ENCODE results near the gene CCDC50.
A peak's percentile ranks its signal among the peaks of the same experiment; 100 is the strongest.

CCDC50 gene

DNA sequence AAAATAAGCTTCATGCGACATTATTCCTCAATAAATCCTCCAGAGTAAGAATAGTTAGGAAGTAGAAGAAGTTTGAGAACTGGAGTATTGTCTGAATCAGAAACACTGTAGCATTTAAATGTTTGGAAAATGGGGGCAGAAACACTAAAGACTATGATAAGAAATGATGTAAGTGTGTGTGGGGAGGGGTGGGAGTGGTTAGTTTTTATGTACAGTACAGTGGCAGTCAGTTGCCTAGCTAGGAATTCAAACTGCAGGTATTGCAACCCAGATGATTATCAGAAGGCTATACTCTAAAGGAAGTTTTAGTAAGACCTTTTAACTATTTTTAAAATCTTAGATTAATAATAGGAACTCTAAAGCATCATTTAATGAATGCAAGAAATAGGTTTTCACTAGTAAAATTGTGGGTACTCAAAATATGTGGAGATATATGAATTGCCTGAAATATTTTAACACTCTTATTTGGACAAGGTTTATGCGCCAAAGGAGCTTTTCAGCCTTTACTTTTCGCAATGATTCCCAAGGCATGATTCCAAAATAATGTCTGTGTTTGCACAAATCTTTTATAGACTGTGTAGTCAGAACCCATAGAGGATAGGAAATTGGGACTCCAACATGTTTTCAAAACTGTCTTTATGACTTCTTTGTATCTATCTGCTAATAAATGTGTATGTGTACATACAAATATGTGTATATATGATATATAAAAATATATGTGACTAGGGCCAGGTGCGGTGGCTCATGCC, 8.0 kb upstream of the CCDC50 start:
- DNase-seq, result no peak

DNA sequence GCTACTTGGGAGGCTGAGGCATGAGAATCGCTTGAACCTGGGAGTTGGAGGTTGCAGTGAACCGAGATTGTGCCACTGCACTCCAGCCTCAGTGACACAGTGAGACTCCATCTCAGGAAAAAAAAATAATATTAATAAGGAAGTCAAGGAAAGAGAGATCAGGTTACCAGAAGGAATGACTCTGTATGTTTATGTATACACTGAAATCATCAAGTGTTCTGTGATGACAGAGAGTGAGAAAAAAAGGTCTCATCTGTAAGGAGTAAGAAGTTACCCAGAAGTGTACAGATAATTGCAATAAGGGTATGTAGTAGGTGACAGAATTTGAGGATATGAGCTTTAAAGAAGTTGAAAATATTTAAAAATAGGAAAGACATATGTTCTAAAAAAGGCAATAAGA, 4.3 kb upstream of the CCDC50 start:
- no peak for DNase-seq

DNA sequence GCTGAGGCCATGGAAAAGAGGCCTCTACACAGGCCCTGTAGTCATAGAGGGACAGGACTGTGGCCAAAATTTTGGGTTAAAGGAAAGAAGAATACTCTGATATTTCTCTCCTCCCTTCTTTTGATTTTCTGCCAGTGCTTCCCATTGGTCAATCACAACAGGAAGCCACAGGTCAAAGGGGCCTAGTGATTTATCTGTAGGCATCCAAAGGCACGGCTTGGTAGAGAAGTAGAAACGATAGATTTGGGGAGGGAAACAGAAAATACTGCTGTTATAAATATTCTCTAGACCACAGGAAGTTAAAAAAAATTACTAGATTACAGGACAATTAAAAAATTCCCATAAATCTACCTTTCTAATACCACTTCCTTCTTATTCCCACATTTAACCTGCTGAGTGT, 1.7 kb upstream of the CCDC50 start:
- DNase-seq, result no peak

DNA sequence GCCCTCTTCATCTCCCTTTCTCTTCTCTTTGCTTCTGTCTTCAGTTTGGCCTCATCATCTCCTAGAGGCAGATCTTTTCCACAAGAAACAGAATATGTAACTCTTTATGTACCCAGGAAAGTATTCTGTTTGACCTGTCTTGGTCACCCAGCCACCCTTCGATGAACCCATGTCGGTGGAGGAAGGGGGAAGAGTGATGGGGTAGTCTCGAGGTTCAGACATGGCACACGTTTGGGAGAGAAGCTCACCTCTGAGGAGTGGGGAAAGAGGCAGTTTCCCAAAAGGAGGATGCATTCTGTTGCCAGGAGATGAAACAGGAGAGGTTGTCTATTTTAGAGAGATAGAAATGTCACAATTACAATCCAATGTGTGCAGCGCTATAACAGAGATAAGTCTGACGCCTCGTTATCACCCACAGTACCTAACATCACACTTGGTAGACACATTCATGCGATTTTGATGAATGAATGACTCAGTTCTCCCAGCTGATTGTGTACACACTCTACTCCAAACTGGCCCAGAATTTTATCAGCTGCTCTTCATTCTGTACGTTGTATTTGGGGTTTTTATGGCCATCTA, 722 bp upstream of the CCDC50 start:
- no peak for DNase-seq

DNA sequence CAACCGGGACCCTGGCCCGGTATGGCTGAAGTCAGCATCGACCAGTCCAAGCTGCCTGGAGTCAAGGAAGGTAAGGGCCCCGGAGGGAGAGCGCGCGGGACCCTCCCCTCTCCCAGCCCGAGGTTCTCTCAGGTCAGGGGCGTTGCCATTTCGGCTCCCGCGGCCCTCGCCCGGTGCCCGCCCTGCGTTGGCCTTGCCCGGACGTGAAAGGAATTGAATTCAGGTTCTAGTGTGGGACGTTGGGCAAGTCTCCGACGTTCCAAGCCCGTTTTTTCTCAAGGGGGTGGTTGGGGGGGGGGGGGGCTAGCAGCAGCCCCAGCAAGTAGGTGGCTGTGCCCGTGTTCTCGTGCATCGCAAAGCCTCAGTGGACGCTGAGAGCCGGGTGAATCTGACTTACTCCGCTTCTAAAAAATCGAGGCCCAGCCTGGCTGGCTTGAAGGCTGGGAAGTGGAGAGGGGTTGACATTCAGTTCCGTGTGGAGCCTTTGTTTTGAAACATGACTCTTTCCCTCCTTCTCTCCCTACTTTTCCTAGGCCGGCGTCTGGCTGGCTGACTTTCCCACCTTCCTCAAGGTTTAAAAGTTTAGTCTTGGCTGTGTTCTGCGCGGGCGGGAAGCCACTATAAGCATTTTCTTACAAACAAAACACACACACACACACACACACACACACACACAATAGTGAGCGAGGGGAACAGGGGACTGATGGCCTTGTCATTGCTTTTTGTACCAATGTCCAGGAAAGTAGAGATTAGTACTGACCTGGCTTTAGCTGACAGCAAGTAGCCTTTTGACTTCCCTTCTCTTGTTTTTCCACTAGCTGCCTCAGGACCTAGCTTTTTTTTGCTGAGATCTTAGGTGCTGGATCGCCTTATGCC, 698 bp downstream of the CCDC50 start, which contains the start of gene UTS2B:
TSS of gene UTS2B (minus strand) at position 873 of the 876 bp plus-strand sequence. CDS start 48,337 bp downstream, outside the sequence.
- peak; percentile 70 for DNase-seq

DNA sequence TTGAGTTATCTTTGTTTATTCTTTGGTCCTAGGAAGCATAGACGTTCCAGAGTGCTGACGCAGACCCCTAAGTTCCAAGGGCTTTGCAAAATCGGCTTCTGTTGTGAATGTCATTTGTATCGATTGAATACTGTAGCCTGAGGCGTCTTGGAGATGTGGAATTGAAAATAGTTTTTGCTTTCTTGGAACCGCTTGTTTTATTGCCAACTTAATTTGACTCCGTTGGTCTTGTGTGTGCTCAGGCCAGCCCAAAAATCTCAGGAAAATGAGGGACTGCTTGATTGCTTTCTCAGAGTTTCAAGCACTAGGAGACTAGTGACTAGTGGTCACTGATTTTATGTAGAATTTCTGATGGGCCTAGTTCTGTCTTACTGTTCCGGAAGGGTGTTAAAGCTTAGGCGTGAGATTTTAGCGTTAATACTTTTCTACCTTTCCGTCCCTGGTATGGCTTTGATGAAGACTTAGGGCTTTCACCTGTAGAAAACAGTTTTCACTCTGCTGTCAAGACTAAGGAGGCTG, 1.4 kb downstream of the CCDC50 start:
- DNase-seq, result no peak

DNA sequence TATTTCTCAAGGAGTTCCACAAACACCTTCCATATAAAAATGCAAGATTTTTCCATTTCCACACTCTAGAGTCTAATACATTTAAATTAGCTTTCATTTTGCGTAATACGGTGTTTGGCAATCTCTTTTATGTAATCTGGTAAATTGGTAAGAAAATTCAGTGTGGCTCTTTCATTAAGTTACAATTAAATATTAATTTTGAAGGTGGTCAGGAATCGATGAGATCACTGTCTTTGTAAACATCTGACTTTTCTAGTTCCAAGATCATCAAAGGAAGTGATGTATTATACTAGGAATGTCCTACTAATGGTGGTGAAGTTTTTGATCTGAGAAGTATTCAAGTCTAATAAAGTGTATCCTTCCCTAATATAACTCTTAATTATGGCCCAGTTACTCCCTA, 2.2 kb downstream of the CCDC50 start:
- DNase-seq, result no peak

DNA sequence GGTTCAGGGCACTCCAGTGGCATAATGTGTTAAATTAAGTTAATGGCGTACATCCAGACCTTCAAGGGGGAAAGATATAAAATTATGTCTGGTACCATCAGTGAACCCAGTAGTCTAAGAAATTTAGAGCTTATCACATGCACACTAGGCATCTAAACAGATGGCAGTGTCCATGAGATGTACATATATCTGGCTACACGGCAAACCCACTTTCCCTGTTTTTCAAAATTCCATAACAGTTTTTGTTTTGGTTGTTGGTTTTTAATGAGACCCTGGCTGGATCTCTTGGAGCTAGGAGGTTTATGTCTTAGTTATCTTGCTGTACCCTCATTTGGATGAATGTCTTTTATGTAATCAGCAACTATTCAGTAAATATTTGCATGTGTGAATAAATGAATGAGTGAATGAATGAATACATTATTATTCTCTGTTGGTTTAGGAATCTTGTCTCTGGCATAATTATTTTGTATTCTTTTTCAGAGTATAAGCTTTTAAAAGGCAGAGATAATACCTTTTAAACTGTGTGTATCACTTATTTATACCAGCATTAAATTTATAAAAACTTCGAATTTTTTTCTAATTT, 4.2 kb downstream of the CCDC50 start:
- no peak for DNase-seq

DNA sequence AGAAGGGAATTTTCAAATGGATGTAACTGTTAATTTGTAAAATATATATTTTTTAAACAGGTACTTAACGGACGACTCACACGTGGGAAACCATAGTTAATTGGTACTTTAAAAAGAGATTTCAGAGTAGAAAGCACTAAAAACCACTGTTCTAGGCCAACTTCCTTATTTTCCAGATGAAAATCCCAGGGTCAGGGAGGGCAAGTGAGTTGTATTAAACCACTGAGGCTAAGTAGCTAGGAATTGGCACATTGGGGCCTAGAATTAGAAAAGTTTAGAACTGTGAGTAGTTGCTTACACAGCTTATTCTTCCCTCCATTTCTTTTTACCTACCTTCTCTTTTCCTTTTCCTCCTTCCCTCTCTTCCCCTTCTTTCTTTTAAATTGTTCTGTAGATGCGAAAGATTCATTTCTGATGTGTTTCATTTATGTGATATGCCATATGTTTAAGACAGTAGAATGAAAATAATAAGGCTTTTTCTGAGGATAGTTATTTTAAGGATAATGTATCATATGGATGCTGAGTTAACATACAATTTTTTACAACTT, 5.2 kb downstream of the CCDC50 start:
- no peak for DNase-seq

DNA sequence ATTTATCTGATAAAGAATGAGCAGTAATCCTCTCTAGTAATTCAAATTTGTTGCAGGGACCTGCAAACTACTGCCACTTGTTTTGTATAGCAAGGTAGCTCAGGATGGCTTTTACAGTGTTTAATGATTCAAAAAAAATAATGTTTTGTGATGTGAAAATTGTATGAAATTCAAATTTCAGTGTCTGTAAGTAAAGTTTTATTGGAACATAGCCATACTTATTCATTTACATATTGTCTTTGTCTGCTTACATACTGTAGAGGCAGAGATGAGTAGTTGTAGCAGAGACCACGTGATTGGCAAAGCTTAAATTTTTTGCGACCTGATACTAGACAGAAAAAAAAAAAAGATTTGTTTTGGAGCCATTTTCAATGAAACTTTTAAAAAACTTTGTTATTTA, 7.6 kb downstream of the CCDC50 start:
- no peak for DNase-seq

DNA sequence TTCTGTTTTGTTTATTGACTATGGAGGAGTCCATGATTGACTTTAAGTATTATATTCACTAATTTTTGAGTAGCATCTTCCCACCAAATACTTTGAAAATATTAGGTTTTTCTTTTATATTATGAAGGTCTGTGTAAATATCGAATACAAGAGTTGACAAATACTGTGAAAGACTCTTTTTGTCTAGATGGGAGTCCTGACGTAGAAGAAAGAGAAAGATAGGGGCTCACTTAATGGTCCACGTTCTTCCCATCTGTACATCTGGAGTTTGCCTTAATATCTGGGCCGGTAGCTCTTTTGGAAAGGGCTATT, 8.9 kb downstream of the CCDC50 start:
- DNase-seq, result no peak

DNA sequence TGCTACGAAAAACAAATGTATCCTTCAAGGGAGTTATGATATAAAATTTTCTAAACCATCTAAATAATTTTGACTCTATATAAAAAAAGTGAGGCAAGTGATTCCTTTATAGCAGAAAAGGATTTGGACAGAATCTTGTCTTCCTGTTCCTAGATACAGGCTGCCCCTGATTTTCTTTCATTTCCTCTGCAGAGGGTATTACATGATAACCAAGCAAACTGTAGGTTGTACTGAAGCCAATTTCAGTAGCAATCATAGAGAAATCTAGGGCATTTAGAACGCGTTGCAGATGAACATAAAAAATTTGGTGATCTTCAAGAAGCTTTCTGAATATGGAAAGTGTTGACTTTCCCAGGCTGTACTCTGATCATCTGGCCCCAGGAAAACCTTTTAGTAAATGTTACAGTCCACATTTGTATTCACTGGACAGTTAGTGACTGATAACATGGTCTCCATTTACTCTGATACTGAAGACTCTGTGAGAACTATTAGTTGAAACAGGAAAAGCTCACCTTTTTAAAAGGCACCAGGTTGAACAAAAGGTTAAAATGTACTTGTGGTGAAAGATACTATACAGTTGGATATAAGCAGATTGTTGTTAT, 10.2 kb downstream of the CCDC50 start:
- no peak for DNase-seq

DNA sequence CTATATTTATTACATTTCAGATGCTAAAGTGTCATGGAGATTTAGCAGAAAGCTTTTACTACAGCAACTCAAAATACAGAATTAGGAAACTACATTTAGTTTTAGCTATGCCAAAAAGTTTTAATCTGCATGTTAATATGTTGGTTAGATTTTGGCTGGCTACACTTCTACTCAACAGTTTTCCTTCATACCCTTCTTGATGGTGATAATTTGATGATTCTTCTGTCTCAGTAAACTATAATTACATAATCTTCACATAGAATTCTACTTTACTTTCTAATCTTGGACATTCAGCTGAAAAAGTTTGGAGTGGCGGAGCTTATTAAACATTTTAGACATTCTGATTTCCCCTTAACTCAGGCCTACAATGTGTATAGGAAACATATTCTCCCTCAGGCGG, 11.2 kb downstream of the CCDC50 start:
- no peak for DNase-seq

DNA sequence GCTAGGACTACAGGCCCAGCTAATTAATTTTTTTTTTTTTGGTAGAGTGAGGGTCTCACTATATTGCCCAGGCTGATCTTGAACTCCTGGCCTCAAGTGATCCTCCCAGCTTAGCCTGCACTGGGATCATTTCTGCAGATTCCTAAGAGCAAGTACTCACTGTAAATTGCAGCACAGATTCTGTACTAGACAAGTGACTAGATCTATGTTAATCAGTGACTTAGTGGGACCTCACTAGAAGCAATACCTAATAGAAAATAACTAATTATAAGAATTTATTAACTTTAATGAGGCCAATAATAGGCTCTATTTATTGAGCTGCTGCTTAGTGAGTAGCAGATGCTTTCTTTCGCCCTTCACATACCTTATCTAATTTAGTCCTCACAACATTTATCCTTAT, 11.8 kb downstream of the CCDC50 start:
- DNase-seq, result no peak

DNA sequence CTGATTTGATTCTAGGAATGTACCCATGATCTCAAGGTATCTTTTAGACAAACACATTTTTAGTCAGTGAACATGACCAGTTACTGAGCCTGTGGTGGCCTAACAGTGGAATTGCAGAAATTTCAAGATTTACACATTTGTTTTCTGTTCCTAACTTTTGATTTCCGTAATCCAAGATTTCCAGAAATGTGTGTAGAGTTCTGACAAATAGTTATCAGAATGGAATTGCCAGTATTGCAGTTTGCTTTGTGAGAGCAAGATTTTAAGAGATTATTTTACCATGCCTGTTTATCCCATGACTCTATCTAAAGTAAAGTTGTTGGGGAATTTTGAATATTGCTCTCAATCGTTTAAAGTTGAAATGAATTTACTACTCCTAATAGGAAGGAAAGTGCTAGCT, 12.8 kb downstream of the CCDC50 start:
- no peak for DNase-seq

DNA sequence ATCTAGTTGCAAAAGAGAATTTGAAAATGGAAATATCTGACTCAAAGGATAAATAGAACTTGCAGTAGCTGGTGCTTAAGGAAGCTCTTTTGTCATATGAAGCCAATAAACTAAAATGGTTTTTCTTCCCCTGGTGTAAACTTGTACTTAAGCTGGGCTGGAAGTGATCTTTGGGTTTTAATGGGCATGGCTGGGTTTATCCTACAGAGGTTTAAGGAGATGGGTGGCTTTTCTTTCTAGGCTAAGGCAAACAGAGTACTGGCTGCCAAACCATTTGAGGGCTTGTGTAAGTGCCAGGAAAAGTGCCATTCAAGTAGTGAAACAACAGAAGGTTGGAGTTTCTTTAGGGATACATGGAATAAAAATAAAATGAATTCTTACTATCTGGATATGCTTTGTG, 13.2 kb downstream of the CCDC50 start:
- DNase-seq, result no peak

DNA sequence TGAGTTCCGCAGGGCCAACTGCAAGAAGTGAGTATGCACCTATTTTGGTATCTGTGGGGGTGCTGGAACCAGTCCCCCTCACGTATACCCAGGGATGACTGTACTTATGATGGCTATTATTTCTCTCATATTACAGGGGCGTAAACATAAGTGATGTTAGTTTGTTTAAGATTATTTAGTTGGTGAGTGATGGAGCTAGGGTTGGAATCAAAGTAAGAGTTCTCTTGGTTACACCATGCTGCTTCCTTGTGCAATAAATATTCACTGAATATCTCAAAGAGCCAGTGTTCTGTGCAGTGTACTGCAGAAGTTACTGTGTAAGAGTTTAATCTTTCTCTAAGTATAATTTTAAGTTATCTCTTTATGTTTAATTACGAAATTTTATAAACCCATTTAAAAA, 13.9 kb downstream of the CCDC50 start:
- DNase-seq, result no peak

DNA sequence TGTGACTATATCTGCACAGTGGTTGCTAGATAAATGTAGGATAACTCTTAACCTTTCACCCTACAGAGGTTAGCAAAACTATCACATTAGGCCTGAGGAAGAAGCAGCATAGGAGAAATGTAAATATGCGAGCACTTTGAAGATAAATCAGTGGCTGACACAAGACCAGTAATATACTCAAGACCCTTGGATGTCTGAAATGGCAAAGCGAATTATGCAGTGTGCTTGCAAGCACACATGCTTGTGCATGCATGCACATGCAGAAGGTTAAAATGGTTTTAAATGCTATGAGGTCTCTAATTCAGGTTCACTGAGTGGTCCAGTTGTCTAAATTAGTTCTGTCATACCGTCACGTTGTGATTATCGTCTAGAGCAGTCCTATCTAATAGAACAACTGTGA, 14.7 kb downstream of the CCDC50 start:
- no peak for DNase-seq

DNA sequence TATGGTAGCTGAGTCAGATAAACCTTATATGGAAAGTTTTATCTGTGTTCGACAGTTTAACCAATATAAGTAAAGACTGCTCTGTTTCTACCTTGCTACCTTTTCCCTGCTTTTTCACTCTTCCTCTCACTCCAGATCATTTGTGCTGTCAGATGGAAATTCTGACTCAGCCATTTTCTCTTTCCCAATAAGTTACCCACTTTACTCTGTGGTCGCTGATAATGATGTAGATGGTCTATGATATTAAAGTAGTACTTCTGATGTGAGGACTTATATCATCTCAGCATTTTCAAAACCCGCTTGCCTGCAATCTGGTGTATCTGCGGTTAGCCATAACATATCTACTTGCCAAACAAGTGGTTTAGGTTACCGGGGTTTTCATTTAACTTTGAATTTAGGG, 16.1 kb downstream of the CCDC50 start:
- no peak for DNase-seq

DNA sequence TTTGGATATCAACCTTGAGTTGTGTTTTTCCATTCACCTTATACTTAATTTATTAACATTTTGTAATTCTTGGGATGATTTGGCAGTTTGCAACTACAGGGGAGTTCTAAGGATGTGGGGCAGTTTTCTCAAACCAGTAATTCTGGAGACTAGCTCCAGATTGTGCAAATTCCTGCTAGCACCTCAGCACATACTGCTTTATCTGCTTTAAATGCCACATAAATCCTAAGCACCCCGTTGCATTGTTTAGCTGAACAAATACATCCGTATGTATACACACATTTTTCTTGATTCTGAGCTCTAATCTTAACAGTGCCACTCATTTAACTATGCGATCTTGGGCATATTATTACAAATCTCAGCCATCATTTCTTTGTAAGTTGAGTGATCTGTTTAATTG, 18.0 kb downstream of the CCDC50 start:
- no peak for DNase-seq

DNA sequence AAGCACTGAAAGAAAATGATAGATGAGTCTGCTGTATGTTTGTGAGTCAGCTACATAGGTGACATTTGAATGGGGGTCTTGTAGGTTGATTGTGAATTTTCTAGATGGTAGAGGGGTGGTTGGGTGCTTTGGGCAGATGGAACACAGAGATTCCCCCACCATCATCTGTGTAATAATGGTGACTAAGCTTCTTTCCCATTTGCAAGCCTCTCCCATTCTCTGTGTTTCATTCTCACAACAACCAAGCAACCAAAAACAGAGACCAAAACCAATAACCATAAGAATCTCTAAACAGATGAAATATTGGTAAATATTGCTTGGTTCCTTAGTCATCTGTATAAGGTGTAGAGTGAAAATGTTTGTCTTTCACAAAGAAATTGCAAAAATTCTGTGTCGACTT, 18.9 kb downstream of the CCDC50 start:
- no peak for DNase-seq

DNA sequence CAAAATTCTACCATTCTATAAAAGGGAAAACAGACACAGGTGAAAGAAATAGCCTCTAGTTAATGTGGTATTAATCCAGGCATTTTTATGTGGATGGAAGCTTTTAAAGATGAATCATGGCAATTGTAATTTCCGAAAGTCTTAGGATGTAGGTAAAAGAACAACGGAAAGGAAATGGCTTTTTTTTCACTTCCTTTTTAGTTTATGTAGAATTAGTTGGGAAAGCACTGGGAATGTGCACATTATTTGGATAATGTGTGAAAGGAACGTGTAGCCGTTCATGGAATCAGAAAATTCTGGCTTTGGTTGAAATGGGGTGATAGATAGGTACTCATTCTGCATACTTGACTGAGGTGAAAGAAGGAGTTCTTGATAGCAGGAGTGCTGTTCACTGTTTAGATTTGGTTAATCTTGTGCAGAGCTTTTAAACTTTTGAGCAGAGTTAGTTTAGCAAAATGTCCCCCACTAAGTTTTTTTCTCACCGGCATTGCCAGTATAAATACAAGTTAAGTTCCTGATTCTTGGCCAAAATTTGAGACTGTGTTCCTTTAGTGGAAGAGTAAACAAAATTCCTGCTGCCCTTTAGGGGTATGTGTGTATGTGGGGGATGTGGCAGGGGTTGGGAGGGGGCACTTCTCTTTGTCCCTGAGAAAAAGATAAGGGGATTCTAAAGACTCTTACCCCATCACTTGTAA, 21.3 kb downstream of the CCDC50 start:
- DNase-seq, result no peak

All from NCI-H2171 treated with DMSO at 0.1 percent for 48 hours (cell line).